HG03521 (cell line): Measurements from ENCODE around the gene MPP1.

Experiments
- ATAC-seq: cut with Tn5 transposase; IDR thresholded peaks from one replicate; pipeline ENCODE4 v1.9.1; 2021; ENCODE audit warnings: mild to moderate bottlenecking, moderate library complexity; ENCODE audit not compliant: unreplicated experiment

Gene MPP1

GRCh38 chrX:154813801-154814200, 8.5 kb upstream of the MPP1 start:
- no peak for ATAC-seq

- no peak for ATAC-seq
Measured at GRCh38 chrX:154812341-154813101, 7.2 kb upstream of the MPP1 start.

DNA sequence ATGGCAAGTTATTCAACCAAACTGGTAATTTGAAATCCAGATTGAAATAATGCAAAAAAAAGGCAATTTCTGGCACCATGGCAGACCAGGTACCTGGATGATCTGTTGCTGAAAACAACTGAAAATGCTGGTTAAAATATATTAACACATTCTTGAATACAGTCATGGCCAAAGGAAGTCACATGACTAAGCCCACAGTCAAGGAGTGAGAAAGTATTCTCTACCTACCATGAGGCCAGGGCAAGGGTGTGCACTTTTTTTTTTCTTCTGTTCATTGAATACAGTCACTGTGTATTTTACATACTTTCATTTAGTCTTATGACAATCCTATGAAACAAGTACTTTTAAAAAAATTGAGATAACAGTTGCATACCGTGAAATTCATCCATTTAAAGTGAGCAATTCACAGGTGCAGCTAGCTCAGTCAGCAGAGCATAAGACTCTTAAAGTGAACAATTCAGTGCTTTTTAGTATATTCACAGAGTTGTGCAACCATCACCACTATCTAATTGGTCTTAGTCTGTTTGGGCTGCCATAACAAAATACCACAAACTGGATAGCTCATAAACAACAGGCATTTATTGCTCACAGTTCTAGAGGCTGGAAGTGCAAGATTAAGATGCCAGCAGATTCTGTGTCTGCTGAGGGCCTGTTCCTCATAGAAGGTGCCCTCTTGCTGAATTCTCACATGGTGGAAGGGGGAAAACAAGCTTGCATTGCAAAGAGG, 4.8 kb upstream of the MPP1 start:
- no peak for ATAC-seq

GRCh38 chrX:154806837-154807501, 1.7 kb upstream of the MPP1 start:
- no peak for ATAC-seq

GRCh38 chrX:154805696-154806091, 409 bp upstream of the MPP1 start:
- no peak for ATAC-seq

GRCh38 chrX:154804261-154804956, 876 bp downstream of the MPP1 start:
- ATAC-seq: no peak

- no peak for ATAC-seq
Measured at GRCh38 chrX:154802947-154803346, 2.3 kb downstream of the MPP1 start.

DNA sequence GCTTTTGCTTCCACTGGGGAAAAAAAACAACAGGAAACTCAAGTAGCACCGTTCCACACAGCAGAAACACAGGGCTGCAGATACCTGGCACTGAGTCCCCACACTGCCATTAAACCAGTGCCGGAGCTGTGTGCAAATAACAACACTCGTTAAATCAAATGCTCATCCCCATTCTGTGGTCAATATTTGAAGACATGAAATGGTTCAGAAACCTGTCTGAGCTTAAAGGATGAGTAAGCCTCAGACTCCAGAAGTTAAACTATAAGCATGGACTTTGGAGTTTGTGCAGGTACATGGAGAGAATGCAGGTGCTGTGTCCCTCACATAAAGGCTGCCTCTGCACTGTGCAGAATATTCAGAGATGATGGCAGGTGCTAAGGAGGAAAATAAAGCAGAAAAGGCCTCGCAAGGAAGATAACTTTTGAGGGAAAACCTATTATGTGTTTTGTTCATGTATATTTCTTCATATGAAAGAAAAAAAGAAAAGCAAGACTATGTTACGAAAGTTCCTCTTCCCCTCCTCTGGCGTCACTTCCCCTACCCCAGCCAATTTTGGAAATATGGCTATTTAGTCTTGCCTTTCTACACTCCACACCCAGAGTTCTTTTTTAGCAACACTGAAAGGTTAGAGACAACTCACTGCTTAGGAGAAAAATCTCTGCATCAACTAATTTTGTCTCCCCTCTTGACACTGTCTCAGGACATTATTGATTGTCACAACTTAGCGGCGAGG, 4.6 kb downstream of the MPP1 start:
- no peak for ATAC-seq

GRCh38 chrX:154799556-154800348, 5.5 kb downstream of the MPP1 start:
- ATAC-seq: no peak

GRCh38 chrX:154797006-154797405, 8.3 kb downstream of the MPP1 start:
- ATAC-seq: no peak

GRCh38 chrX:154795016-154795415, 10.3 kb downstream of the MPP1 start:
- no peak for ATAC-seq

DNA sequence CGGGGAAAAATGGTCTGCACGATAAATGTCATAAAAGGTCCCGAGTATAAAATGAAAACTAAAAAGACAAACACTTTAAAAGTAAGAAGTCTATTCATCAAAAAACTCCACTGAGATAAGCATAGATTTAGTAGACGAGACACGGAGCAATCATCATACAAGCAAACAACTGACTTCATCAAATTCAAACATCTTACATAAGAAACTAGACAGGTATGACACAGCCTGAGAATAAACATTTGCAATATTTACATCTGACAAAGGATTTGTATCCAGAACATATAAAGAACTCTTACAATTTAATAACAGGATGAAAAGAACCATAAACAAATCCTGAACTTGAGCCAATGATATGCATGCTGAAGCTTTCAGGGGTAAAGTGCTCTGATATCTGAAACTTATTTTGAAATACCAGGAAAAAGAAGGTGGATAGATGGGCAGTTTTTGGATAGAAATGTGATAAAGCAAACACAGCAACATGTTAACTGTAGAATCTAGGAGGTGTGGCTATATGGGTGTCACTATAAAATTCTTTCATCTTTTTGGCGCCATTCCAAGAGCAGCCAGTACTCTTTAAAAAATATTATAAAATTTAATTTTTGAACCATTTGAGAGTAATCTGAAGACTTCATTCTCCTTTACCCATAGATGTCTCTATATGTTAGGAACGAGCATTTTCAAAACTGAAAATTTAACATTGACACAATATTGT, 12.0 kb downstream of the MPP1 start:
- ATAC-seq: no peak

DNA sequence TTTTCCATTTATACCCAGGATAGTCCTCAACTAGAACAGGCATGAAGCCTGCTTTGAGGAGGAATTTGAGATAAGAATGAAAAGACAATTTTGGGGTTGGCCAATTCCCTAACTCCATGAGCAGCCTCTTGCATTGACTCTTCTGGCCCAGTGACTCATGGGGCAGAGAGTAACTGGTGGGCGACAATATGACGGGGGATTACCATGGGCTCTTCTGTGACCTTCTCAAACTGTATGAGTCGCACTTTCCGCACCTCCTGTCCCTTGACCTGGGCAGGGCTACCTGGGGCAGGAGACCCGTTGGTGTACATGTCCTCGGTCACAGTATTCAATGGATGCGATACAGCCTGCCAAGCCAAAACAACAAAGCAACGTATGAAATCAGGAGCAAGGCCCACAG, 13.3 kb downstream of the MPP1 start:
- ATAC-seq: no peak

- no peak for ATAC-seq
Measured at GRCh38 chrX:154791467-154791866, 13.8 kb downstream of the MPP1 start.

DNA sequence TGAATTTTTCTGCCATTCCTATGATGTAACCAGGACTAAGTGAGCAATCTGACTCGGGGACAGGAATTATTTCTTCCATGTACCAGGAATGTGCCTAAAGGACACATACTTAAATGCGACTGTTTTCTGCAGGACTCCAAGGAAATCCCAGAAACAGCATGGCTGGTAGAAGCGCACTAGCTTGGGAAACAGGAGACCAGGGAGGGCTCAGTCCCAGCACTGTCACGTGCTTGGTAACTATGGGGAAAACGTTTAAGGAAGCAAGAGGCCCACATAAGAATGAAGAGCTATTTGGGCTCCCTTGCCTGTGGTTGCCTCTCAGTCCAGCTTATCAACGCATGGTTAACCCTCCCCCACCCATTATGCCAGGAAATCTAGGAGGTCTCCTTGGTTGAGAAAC, 19.6 kb downstream of the MPP1 start:
- ATAC-seq: no peak

- no peak for ATAC-seq
Measured at GRCh38 chrX:154784149-154784995, 20.9 kb downstream of the MPP1 start.

- ATAC-seq: no peak
Measured at GRCh38 chrX:154780968-154781367, 24.3 kb downstream of the MPP1 start.

- ATAC-seq: no peak
Measured at GRCh38 chrX:154779261-154779660, 26.0 kb downstream of the MPP1 start.
